Measurements from ENCODE around the gene OIT3.
"Not testable (repeated sequence)": the region's sequence is repeated elsewhere in the genome, so short reads cannot be mapped to it uniquely, and the experiment has no call there.

OIT3 gene

GRCh38 chr10:72912736-72913135 lies 19.2 kb downstream of the OIT3 start:
- DNase-seq (ENCODE audit: low read depth) = peak; percentile 59

DNA sequence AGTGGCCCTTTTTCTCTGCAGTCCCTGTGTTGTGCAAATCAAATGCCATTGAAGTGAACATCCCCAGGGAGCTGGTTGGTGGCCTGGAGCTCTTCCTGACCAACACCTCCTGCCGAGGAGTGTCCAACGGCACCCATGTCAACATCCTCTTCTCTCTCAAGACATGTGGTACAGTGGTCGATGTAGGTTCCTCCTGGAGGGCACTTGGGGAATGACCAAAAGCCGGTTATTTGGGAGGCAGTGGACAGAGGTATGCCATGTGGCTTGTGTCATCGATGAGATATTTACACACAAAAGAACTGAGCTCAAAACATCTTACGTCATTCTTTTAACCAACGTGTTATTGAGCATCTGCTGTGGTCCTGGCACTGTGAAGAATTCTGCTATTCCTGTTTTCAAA lies 19.7 kb downstream of the OIT3 start:
- DNase-seq (ENCODE audit: low read depth) = no peak
- no peak overlapping the region for H3K4me3 ChIP-seq (ENCODE audit: low read depth, low read length)
- TF ChIP-seq, protein P1, sequence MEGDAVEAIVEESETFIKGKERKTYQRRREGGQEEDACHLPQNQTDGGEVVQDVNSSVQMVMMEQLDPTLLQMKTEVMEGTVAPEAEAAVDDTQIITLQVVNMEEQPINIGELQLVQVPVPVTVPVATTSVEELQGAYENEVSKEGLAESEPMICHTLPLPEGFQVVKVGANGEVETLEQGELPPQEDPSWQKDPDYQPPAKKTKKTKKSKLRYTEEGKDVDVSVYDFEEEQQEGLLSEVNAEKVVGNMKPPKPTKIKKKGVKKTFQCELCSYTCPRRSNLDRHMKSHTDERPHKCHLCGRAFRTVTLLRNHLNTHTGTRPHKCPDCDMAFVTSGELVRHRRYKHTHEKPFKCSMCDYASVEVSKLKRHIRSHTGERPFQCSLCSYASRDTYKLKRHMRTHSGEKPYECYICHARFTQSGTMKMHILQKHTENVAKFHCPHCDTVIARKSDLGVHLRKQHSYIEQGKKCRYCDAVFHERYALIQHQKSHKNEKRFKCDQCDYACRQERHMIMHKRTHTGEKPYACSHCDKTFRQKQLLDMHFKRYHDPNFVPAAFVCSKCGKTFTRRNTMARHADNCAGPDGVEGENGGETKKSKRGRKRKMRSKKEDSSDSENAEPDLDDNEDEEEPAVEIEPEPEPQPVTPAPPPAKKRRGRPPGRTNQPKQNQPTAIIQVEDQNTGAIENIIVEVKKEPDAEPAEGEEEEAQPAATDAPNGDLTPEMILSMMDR (IDR thresholded peaks at IDR 0.05; ENCODE audit: control insufficient read depth, extremely low read depth, insufficient read depth) = no peak

More at GRCh38 chr10:72912736-72913135, 19.2 kb downstream of the OIT3 start:
- no peak overlapping the region for H3K4me3 ChIP-seq (ENCODE audit: low read depth, low read length)
- TF ChIP-seq, protein P1 (IDR thresholded peaks at IDR 0.05; ENCODE audit: control insufficient read depth, extremely low read depth, insufficient read depth) = no peak

GRCh38 chr10:72917201-72917600 lies 23.7 kb downstream of the OIT3 start:
- not testable (repeated sequence) for DNase-seq (ENCODE audit: low read depth); H3K4me3 ChIP-seq (ENCODE audit: low read depth, low read length)

DNA sequence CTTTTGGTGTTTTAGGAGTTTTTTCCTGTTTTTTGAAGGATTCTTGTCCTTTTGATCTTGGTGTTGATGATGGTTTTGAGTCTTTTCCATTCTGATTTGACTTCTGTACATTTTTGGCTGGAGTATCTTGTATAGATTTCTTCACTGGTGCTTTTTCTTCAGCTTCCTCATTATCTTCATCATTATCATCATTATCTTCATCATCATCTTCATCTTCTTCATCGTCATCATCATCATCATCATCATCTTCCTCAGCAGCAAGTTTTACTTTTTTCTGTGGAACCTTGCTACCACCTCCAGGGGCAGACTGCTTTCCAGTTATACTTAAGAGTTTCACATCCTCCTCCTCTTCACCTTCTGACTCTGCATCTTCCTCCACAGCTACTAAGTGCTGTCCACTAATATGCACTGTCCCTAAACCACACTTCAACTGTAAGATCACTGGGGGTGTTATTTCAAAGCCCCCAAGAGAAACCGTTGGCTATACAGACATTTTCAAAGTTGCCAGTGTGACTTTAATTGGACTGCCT lies 24.3 kb downstream of the OIT3 start:
- DNase-seq (ENCODE audit: low read depth); H3K4me3 ChIP-seq (ENCODE audit: low read depth, low read length): not testable (repeated sequence)

GRCh38 chr10:72918352-72918751 lies 24.8 kb downstream of the OIT3 start:
- no peak overlapping the region for H3K4me3 ChIP-seq (ENCODE audit: low read depth, low read length)
- DNase-seq (ENCODE audit: low read depth) = no peak
- TF ChIP-seq, protein P1 (IDR thresholded peaks at IDR 0.05; ENCODE audit: control insufficient read depth, extremely low read depth, insufficient read depth) = no peak

DNA sequence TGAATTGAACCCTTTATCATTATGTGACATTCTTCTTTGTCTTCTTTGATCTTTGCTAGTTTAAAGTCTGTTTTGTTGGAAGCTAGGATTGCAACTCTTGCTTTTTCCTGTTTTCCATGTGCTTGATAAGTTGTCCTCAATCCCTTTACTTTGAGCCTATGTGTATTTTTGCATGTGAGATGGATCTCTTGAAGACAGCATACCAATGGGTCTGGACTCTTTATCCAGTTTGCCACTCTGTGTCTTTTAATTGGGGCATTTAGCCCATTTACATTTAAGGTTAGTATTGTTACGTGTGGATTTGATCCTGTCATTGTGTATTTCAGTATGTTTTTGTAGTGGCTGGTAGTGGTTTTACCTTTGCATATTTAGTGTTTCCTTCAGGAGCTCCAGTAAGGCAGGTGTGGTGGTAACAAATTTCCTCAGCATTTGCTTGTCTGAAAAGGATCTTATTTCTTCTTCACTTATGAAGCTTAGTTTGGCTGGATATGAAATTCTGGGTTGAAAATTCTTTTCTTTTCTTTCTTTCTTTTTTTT lies 27.7 kb downstream of the OIT3 start:
- not testable (repeated sequence) for DNase-seq (ENCODE audit: low read depth); H3K4me3 ChIP-seq (ENCODE audit: low read depth, low read length)

- H3K4me3 ChIP-seq (ENCODE audit: low read depth, low read length) = no peak overlapping the region
- TF ChIP-seq, protein P1 (IDR thresholded peaks at IDR 0.05; ENCODE audit: control insufficient read depth, extremely low read depth, insufficient read depth) = no peak
- no peak for DNase-seq (ENCODE audit: low read depth)
Measured at GRCh38 chr10:72924351-72924750, 30.8 kb downstream of the OIT3 start.

GRCh38 chr10:72925951-72926465 lies 32.5 kb downstream of the OIT3 start:
- TF ChIP-seq, protein P1 (IDR thresholded peaks at IDR 0.05; ENCODE audit: control insufficient read depth, extremely low read depth, insufficient read depth) = no peak
- DNase-seq (ENCODE audit: low read depth) = no peak
- H3K4me3 ChIP-seq (ENCODE audit: low read depth, low read length) = no peak overlapping the region
